IMR-90 (cell line): ENCODE data around the gene KCNF1. TPM values are rescaled to one million over a fixed set of nuclear protein-coding genes. Genes with fewer than 3 reads are reported as not detected.

Source experiments
- ATAC-seq: fragments of 200-7000 bp; cut with Tn5 transposase; 2 replicates; pipeline ENCODE4 v1.9.1; 2020; ENCODE audit warnings: low read depth, mild to moderate bottlenecking, moderate library complexity
- BruUV-seq: library from RNA; stranded (reverse); fragments of 400-500 nt; replicated peaks from 2 replicates; lab custom pipeline; 2021; lab: Mats Ljungman, UMichigan
- CTCF ChIA-PET: fragments of 300-600 bp; formaldehyde crosslinking; extraction: SDS; loops from one replicate; lab custom pipeline; 2021; ENCODE audit warnings: antibody characterized with exemption; lab: Yijun Ruan, JAX
- POLR2A ChIA-PET: fragments of 300-600 bp; sonication (Branson Sonifier 250); formaldehyde crosslinking; loops from one replicate; lab custom pipeline; 2022; ENCODE audit warnings: antibody characterized with exemption; ENCODE audit not compliant: unreplicated experiment; lab: Charles Lee
- DNase-seq: peaks from one replicate; pipeline ENCODE4 v3.0.0; 2013
- H2AFZ ChIP-seq: replicated peaks from 2 replicates; pipeline ENCODE3; 2013; ENCODE audit warnings: low read length, mild to moderate bottlenecking; ENCODE audit not compliant: poor library complexity
- H2AK5ac ChIP-seq: 2 replicates; pipeline ENCODE4 v1.6.1; 2013; ENCODE audit warnings: low read depth, low read length, inconsistent platforms
- H2AK9ac ChIP-seq: replicated peaks from 2 replicates; pipeline ENCODE3; 2013; ENCODE audit warnings: mild to moderate bottlenecking, low read depth, low read length, moderate library complexity; ENCODE audit not compliant: poor library complexity
- H2BK120ac ChIP-seq: 2 replicates; pipeline ENCODE4 v1.6.1; 2013; ENCODE audit warnings: low read depth, low read length, inconsistent platforms
- H2BK15ac ChIP-seq: 3 replicates; pipeline ENCODE4 v1.6.1; 2013; ENCODE audit warnings: low read depth, low read length, inconsistent platforms
- H2BK20ac ChIP-seq: 2 replicates; pipeline ENCODE4 v1.6.1; 2013; ENCODE audit warnings: low read depth, mild to moderate bottlenecking, inconsistent platforms, low read length, moderate library complexity
- H2BK5ac ChIP-seq: 2 replicates; pipeline ENCODE4 v1.6.1; 2013; ENCODE audit warnings: mild to moderate bottlenecking, low read depth, low read length, inconsistent platforms; ENCODE audit not compliant: poor library complexity, severe bottlenecking
- H3K14ac ChIP-seq: replicated peaks from 2 replicates; pipeline ENCODE4 v1.6.1; 2013; ENCODE audit warnings: low read depth, low read length, inconsistent platforms
- H3K18ac ChIP-seq: 2 replicates; pipeline ENCODE4 v1.6.1; 2013; ENCODE audit warnings: low read depth, low read length, control low read depth
- H3K23ac ChIP-seq: 2 replicates; pipeline ENCODE4 v1.6.1; 2013; ENCODE audit warnings: low read depth, low read length, inconsistent platforms
- H3K27ac ChIP-seq: 2 replicates; pipeline ENCODE4 v1.5.1; 2013; ENCODE audit warnings: mild to moderate bottlenecking, control low read depth, low read length; ENCODE audit not compliant: insufficient read depth
- H3K27me3 ChIP-seq: 2 replicates; pipeline ENCODE4 v1.6.1; 2013; ENCODE audit warnings: low read length; ENCODE audit not compliant: control insufficient read depth, insufficient read depth
- H3K36me3 ChIP-seq: 2 replicates; pipeline ENCODE4 v1.6.1; 2013; ENCODE audit warnings: low read length, mixed read lengths; ENCODE audit not compliant: control insufficient read depth, insufficient read depth
- H3K4ac ChIP-seq: 2 replicates; pipeline ENCODE4 v1.6.1; 2013; ENCODE audit warnings: low read depth, low read length, inconsistent platforms
- H3K4me1 ChIP-seq: 2 replicates; pipeline ENCODE4 v1.6.1; 2013; ENCODE audit warnings: low read length, mixed read lengths; ENCODE audit not compliant: control insufficient read depth, insufficient read depth
- H3K4me2 ChIP-seq: 2 replicates; pipeline ENCODE4 v1.6.1; 2013; ENCODE audit warnings: low read depth, mild to moderate bottlenecking, control low read depth, low read length, moderate library complexity
- H3K4me3 ChIP-seq: 2 replicates; pipeline ENCODE4 v1.5.1; 2013; ENCODE audit warnings: low read depth, mild to moderate bottlenecking, control low read depth, low read length, moderate library complexity; ENCODE audit not compliant: insufficient read depth
- H3K56ac ChIP-seq: 2 replicates; pipeline ENCODE4 v1.6.1; 2013; ENCODE audit warnings: low read length, inconsistent platforms; ENCODE audit not compliant: insufficient read depth; ENCODE audit errors: extremely low read depth
- H3K79me1 ChIP-seq, 2 experiments: 2 replicates each; pipeline ENCODE4 v1.6.1; 2013; ENCODE audit warnings: low read length in 2 of 2, inconsistent platforms in 1 of 2, low read depth in 1 of 2
- H3K9ac ChIP-seq: 2 replicates; pipeline ENCODE4 v1.6.1; 2013; ENCODE audit warnings: low read depth, low read length, control low read depth
- H3K9me1 ChIP-seq: 2 replicates; pipeline ENCODE4 v1.6.1; 2013; ENCODE audit warnings: low read length, inconsistent platforms; ENCODE audit not compliant: insufficient read depth
- H3K9me3 ChIP-seq: 2 replicates; pipeline ENCODE4 v1.6.1; 2013; ENCODE audit warnings: low read length; ENCODE audit not compliant: control insufficient read depth, insufficient read depth
- H4K20me1 ChIP-seq: 2 replicates; pipeline ENCODE4 v1.6.1; 2013; ENCODE audit warnings: low read length, inconsistent platforms; ENCODE audit not compliant: insufficient read depth
- H4K5ac ChIP-seq: 2 replicates; pipeline ENCODE4 v1.6.1; 2013; ENCODE audit warnings: mild to moderate bottlenecking, low read depth, low read length, control low read depth
- H4K8ac ChIP-seq, 2 experiments: 2 replicates each; pipeline ENCODE4 v1.6.1; 2013; ENCODE audit warnings: low read depth in 2 of 2, low read length in 2 of 2, control low read depth in 1 of 2, inconsistent platforms in 1 of 2
- H4K91ac ChIP-seq: 2 replicates; pipeline ENCODE4 v1.6.1; 2013; ENCODE audit warnings: low read depth, low read length, inconsistent platforms; ENCODE audit not compliant: insufficient read depth
- BHLHE40 ChIP-seq: fragments of 150-350 bp; IDR thresholded peaks from 2 replicates; pipeline ENCODE4 v1.6.1; 2016; ENCODE audit warnings: mild to moderate bottlenecking, low read depth, low read length
- CEBPB ChIP-seq: IDR thresholded peaks from 2 replicates; pipeline ENCODE4 v1.6.1; 2012; ENCODE audit warnings: low read depth, low read length, improper control_type of control experiment
- CHD1 ChIP-seq: IDR thresholded peaks from 2 replicates; pipeline ENCODE4 v1.6.1; 2012; ENCODE audit warnings: low read depth, low read length, improper control_type of control experiment
- CTCF ChIP-seq: conservative IDR thresholded peaks from 2 replicates; pipeline ENCODE4 v1.5.1; 2012; ENCODE audit warnings: mild to moderate bottlenecking, low read depth, low read length, improper control_type of control experiment
- FOS ChIP-seq: fragments of 150-350 bp; IDR thresholded peaks from 2 replicates; pipeline ENCODE4 v1.6.1; 2016; ENCODE audit warnings: low read depth, low read length
- MAFK ChIP-seq: IDR thresholded peaks from 2 replicates; pipeline ENCODE4 v1.6.1; 2012; ENCODE audit warnings: low read depth, low read length, improper control_type of control experiment
- MXI1 ChIP-seq: IDR thresholded peaks from 2 replicates; pipeline ENCODE4 v1.6.1; 2012; ENCODE audit warnings: low read depth, mild to moderate bottlenecking, low read length, moderate library complexity, borderline replicate concordance
- NFE2L2 ChIP-seq: fragments of 150-350 bp; IDR thresholded peaks from 2 replicates; pipeline ENCODE4 v1.6.1; 2016; ENCODE audit warnings: low read depth, mild to moderate bottlenecking, low read length
- POLR2A ChIP-seq: IDR thresholded peaks from 2 replicates; pipeline ENCODE4 v1.6.1; 2012; ENCODE audit warnings: mild to moderate bottlenecking, low read depth, low read length
- RAD21 ChIP-seq: IDR thresholded peaks from 2 replicates; pipeline ENCODE4 v1.6.1; 2012; ENCODE audit warnings: low read length, improper control_type of control experiment
- RCOR1 ChIP-seq: IDR thresholded peaks from 2 replicates; pipeline ENCODE4 v1.6.1; 2012; ENCODE audit warnings: mild to moderate bottlenecking, low read length, improper control_type of control experiment; ENCODE audit not compliant: insufficient replicate concordance
- RFX5 ChIP-seq: IDR thresholded peaks from 2 replicates; pipeline ENCODE4 v1.8.0; 2012; ENCODE audit warnings: low read depth, mild to moderate bottlenecking, low read length, moderate library complexity
- SMC3 ChIP-seq: fragments of 150-350 bp; IDR thresholded peaks from 2 replicates; pipeline ENCODE4 v1.6.1; 2016; ENCODE audit warnings: low read depth, mild to moderate bottlenecking, antibody characterized with exemption, low read length, moderate library complexity
- USF2 ChIP-seq: fragments of 150-350 bp; IDR thresholded peaks from 2 replicates; pipeline ENCODE4 v1.6.1; 2017; ENCODE audit warnings: mild to moderate bottlenecking, antibody characterized with exemption, low read length, low read depth
- WGBS, 2 experiments: methylation state at CpG; one replicate each; pipeline versions ENCODE4 v1.1.5 to v1.1.7; 2013; ENCODE audit warnings: missing lambda C conversion rate in 2 of 2; ENCODE audit not compliant: insufficient read length in 1 of 2; ENCODE audit errors: extremely low coverage in 2 of 2; 5-methylcytosine and 5-hydroxymethylcytosine counted together
- dilution Hi-C: fragments of 300-500 bp; cut with HindIII; formaldehyde crosslinking; loops from one replicate; pipeline ENCODE4 v1.14.3; 2018; ENCODE audit warnings: low sequenced_read_pairs; ENCODE audit not compliant: unreplicated experiment
- in situ Hi-C: fragments of 300-500 bp; cut with MboI; formaldehyde crosslinking; loops from 3 replicates; pipeline ENCODE4 v1.14.3; 2019; ENCODE audit warnings: low sequenced_read_pairs, inconsistent platforms, mixed read lengths
- intact Hi-C: fragments of 100-400 bp; cut with micrococcal nuclease; formaldehyde crosslinking; loops from 2 replicates; pipeline ENCODE4 v1.10.0; 2022
- polyA plus RNA-seq, 3 experiments: library from polyadenylated mRNA; depleted of rRNA; stranded (reverse); fragments of >200 nt; gene quantifications; 2 replicates each; pipeline ENCODE4 v1.2.3, GENCODE V29; 2012; ENCODE audit warnings: low replicate concordance in 1 of 3
- total RNA-seq: library from RNA; depleted of rRNA; stranded (reverse); fragments of >200 nt; gene quantifications from 2 replicates; pipeline ENCODE4 v1.2.3, GENCODE V29; 2012
- TF ChIP-seq, protein P1 (sequence below): fragments of 150-350 bp; IDR thresholded peaks from 2 replicates; pipeline ENCODE4 v1.6.1; 2016; ENCODE audit warnings: low read depth, mild to moderate bottlenecking, low read length, moderate library complexity, borderline replicate concordance

Gene KCNF1
- total and polyA plus RNA-seq, 2 of the 4 experiments (the other 2 are of a cell fraction) = 0.54 to 1.4 TPM

- Histone ChIP-seq H2AK9ac (no peak overlapping the region), H3K4me1 (peaks cover 2% of the 10 kb centered on the region; the same call in 1 of the 2 replicates), H3K18ac (no peak overlapping the region), H3K27me3 (no peaks in the 10 kb centered on the region; the same call in 1 of the 2 replicates), H3K79me1 (no peaks in the 10 kb centered on the region), H2BK15ac (no peak overlapping the region), H3K9ac (no peak overlapping the region), H4K5ac (no peak overlapping the region), H2AFZ (no peak overlapping the region), H4K8ac (no peak overlapping the region), H2BK20ac (no peak overlapping the region), H3K27ac (no peak overlapping the region), H2BK120ac (no peak overlapping the region), H2BK5ac (no peak overlapping the region), H3K4me3 (no peak overlapping the region), H3K9me1 (no peaks in the 10 kb centered on the region), H3K4ac (no peak overlapping the region), H4K91ac (no peak overlapping the region), H3K56ac (no peak overlapping the region), H2AK5ac (no peak overlapping the region), H3K23ac (no peak overlapping the region), H4K20me1 (no peaks in the 10 kb centered on the region), H3K36me3 (no peaks in the 10 kb centered on the region), H3K14ac (no peak overlapping the region), H3K4me2 (no peak overlapping the region), H3K9me3 (peaks cover 6% of the 10 kb centered on the region; the same call in 1 of the 2 replicates)
- WGBS, 2 experiments = 79% methylated on average over 2 of the region's 9 CpGs; no CpG with 5 or more reads in 1 of the 2 experiments
- in situ Hi-C loops = no loop called here
- ATAC-seq (no peak), DNase-seq (no peak)
- ChIA-PET CTCF (no interaction called here), POLR2A (no interaction called here)
- intact Hi-C loops = no loop called here
- BruUV-seq = no TSS peak
- dilution Hi-C loops = no loop called here
- TF ChIP-seq RCOR1 (no peak), NFE2L2 (no peak), CEBPB (no peak), FOS (no peak), CTCF (no peak), CHD1 (no peak), SMC3 (no peak), RFX5 (no peak), USF2 (no peak), MAFK (no peak), BHLHE40 (no peak), RAD21 (no peak), MXI1 (no peak), POLR2A (no peak)
- TF ChIP-seq, protein P1, sequence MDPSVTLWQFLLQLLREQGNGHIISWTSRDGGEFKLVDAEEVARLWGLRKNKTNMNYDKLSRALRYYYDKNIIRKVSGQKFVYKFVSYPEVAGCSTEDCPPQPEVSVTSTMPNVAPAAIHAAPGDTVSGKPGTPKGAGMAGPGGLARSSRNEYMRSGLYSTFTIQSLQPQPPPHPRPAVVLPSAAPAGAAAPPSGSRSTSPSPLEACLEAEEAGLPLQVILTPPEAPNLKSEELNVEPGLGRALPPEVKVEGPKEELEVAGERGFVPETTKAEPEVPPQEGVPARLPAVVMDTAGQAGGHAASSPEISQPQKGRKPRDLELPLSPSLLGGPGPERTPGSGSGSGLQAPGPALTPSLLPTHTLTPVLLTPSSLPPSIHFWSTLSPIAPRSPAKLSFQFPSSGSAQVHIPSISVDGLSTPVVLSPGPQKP = no peak
These were observed 6.5 kb upstream of the KCNF1 start for GRCh38 chr2:10905006-10905861.
